Stimulated activated effector memory CD8-positive, alpha-beta T cell treated with anti-CD3 and anti-CD28 coated beads, Interleukin-12 subunit alpha, Interleukin-12 subunit beta, amount 100 ng/mL, for 72 hours (primary cell): Measurements from ENCODE around the gene SCARB2.

Experiments
- ATAC-seq: fragments of 150-1000 bp; cut with Tn5 transposase; 2 replicates; pipeline ENCODE4 v1.10.0; 2021
- DNase-seq, 2 donors: peaks; one replicate each; pipeline ENCODE4 v3.0.0; 2021 to 2022; ENCODE audit warnings: low spot score in 2 of 2
- H3K27ac Mint-ChIP-seq: one replicate; pipeline ENCODE4 v1.8.0; 2022; ENCODE audit warnings: mild to moderate bottlenecking, mixed read lengths
- H3K36me3 Mint-ChIP-seq: one replicate; pipeline ENCODE4 v1.8.0; 2022; ENCODE audit warnings: mild to moderate bottlenecking, mixed read lengths
- H3K4me1 Mint-ChIP-seq: one replicate; pipeline ENCODE4 v1.8.0; 2022; ENCODE audit warnings: mixed read lengths
- H3K4me3 Mint-ChIP-seq: one replicate; pipeline ENCODE4 v1.8.0; 2022; ENCODE audit warnings: mild to moderate bottlenecking, mixed read lengths
- H3K9me3 Mint-ChIP-seq: one replicate; pipeline ENCODE4 v1.8.0; 2022; ENCODE audit warnings: mixed read lengths

Gene SCARB2

DNA sequence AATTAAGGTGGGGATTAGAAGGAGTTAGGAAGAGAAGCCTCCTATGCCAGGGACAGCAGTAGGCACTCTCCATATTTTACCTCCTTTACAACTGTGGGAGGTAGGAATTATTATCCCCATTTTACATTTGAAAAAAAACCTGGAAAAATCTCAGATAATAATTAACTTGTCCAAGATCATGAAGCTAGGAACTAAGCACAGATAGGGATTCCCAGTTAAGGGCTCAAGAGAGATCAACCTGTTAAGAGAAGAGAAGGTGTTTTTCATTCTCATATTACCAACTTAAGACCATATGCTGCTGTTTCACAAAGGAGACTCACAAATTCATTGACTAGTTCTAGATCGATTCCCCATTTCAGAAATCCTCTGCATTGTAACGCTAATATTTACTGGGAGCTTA lies 21.8 kb upstream of the SCARB2 start:
- Mint-ChIP-seq H3K4me3 (no peak overlapping the region), H3K9me3 (peaks cover 8% of the 10 kb centered on the region), H3K4me1 (no peaks in the 10 kb centered on the region), H3K27ac (no peak overlapping the region), H3K36me3 (no peaks in the 10 kb centered on the region)
- DNase-seq = no peak
- ATAC-seq = no peak

DNA sequence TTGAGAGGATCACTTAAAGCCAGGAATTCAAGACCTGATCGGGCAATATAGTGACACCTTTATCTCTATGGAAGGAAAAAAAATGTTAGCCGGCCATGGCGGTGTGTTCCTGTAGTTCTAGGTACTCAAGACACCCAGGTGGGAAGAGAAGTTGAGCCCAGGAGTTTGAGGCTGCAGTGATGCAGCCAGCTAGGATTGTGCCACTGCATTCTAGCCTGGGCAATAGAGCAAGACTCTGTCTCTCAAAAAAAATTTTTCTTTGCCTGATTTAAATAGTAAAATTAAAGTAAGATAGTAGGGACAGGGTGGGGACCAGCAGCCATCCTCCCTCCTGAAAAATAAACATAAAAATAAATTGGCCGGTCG lies 21.0 kb upstream of the SCARB2 start:
- Mint-ChIP-seq H3K9me3 (peaks cover 5% of the 10 kb centered on the region), H3K27ac (no peak overlapping the region), H3K36me3 (no peaks in the 10 kb centered on the region), H3K4me1 (no peaks in the 10 kb centered on the region), H3K4me3 (no peak overlapping the region)
- ATAC-seq = no peak
- DNase-seq = no peak

DNA sequence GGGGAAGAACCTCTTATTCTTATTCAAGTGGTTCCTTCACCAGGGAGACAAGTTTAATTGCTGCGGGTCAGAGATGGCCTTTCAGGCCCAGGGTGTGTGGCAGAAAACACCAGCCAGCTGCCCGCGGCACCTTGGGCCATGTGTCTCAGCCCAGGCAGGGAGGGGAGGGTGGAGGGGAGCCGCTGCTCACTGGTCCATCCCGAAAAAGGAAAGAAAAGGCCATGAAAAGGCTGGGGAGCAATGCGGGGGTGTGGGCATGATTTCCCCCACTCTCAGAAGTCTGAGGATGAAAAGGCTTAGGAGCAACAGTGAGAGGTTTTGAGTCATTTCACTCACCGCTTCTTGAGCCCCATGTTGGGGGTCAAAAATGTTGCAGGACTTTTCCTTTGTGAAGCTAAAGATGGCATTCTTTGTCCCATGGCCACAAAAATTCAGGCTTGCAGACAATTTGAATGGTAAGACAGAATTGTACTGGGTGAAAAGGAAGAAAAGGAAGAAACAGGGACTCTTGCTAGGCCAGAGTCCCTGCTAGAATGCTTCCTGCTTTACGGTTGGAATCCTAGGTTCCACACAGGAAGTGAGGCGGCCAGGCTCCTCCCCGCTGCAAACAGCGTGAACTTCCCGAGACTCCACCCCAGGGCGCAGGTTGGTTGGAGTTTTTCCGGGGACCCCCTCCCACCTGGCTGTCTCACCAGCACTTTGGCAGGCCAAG lies 20.5 kb upstream of the SCARB2 start:
- H3K4me1 Mint-ChIP-seq = no peaks in the 10 kb centered on the region
- H3K4me3 Mint-ChIP-seq = no peak overlapping the region
- DNase-seq (no peak), ATAC-seq (no peak)
- no peaks in the 10 kb centered on the region for H3K36me3 Mint-ChIP-seq
- H3K27ac Mint-ChIP-seq = no peak overlapping the region
- H3K9me3 Mint-ChIP-seq = peaks cover 9% of the 10 kb centered on the region

DNA sequence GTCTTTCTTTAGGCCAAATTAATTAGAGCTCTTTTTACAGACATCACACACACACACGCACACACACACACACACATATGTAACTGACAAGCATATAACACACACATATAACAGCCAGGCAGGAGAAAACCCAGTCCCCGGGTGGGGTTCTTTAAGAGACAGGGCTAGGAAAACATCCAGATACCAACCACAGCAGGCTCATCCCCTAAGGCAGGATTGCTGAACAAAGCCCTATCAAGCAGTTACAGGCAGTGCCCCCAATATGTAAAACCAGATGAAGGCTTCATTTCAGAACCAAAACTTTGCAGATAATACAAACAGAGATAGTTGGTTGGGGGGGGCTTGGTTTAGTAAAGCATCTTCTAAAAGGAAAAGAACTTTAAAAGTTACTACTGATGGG lies 19.9 kb upstream of the SCARB2 start:
- H3K4me1 Mint-ChIP-seq = no peaks in the 10 kb centered on the region
- H3K27ac Mint-ChIP-seq = no peak overlapping the region
- no peaks in the 10 kb centered on the region for H3K36me3 Mint-ChIP-seq
- DNase-seq (no peak), ATAC-seq (no peak)
- peaks cover 13% of the 10 kb centered on the region for H3K9me3 Mint-ChIP-seq
- H3K4me3 Mint-ChIP-seq = no peak overlapping the region

DNA sequence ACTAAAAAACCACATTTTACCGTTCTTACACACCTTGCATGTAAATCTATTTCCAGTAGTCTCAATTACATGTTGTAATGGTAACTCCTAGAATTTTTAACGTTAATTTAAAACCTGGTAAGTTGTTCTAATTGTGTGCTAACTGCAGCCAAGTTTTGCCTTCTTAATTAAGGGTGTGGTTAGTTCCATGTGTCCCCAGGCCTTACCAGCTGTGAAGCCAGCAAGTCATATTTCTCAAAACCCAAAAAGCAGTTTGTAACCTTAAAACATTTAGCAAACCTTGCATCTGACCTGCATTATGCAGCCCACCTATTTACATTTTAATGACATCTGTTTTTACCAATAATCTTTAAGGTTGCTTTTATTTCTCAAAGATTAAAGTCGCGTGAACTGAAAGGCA lies 19.5 kb upstream of the SCARB2 start:
- Mint-ChIP-seq H3K4me3 (no peak overlapping the region), H3K9me3 (peaks cover 13% of the 10 kb centered on the region), H3K36me3 (no peaks in the 10 kb centered on the region), H3K4me1 (no peaks in the 10 kb centered on the region), H3K27ac (no peak overlapping the region)
- ATAC-seq (no peak), DNase-seq (no peak)

DNA sequence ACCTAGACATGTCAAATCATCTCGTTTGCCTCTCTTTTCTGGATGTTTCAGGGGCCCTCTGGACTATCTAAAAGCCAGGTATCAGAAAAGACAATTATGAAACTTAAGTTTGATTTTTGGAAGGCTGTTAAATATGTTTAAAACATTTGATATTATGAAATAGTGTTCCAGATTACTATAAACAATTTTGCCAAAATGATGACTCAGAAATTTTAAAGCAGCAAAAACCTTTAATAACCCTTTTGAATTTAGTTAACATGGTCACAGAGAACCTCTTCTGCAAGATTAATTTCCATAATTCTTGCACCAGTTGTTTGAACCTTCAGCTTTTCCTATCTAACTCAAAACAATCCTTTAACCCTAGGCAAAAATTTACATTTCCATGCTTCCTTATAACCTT lies 19.1 kb upstream of the SCARB2 start:
- Mint-ChIP-seq H3K4me1 (no peaks in the 10 kb centered on the region), H3K4me3 (no peak overlapping the region), H3K27ac (no peak overlapping the region), H3K9me3 (peaks cover 11% of the 10 kb centered on the region), H3K36me3 (no peaks in the 10 kb centered on the region)
- DNase-seq (no peak), ATAC-seq (no peak)

DNA sequence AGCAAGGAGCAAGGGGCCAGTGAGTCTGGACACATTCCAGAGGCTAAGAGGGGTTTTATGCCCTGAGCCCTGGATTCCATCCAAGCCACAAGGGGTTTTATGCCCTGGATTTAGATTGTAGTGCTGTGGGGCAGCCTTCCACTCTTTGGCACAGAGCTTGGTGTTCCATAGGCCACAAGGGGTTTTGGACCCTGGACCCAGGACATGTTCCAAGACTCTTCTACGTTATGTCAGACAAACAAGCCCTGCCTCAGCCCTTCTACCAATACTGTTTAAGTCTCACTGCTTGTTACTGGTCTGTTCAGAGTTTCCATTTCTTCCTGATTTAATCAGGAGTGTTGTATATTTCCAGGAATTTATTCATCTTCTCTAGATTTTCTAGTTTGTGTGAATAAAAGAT lies 12.8 kb upstream of the SCARB2 start:
- no peak overlapping the region for H3K4me3 Mint-ChIP-seq
- peaks cover 8% of the 10 kb centered on the region for H3K9me3 Mint-ChIP-seq
- no peaks in the 10 kb centered on the region for H3K4me1 Mint-ChIP-seq
- no peak overlapping the region for H3K27ac Mint-ChIP-seq
- DNase-seq (no peak), ATAC-seq (no peak)
- no peaks in the 10 kb centered on the region for H3K36me3 Mint-ChIP-seq

DNA sequence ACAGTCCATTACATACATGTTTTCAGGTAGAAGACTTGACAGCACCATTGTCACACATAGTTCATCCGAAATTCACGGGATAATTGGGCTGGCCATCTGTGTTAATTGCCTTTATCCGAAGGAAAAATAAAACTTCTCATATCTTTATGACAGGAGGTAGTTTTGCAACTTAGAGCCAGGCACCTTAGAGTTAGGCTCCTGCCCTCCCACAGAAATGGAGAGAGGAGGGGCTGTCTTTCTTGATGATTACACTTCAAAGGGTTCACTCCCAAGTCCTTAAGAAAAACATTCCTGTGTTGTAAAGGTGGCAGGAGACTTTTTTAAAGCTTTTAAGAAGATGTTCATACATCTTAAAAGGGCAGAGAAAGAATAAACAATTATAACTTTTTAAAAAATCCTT lies 10.5 kb upstream of the SCARB2 start:
- Mint-ChIP-seq H3K27ac (no peak overlapping the region), H3K4me1 (peaks cover 5% of the 10 kb centered on the region), H3K9me3 (peaks cover 5% of the 10 kb centered on the region), H3K36me3 (no peaks in the 10 kb centered on the region), H3K4me3 (no peak overlapping the region)
- DNase-seq = no peak
- no peak for ATAC-seq

DNA sequence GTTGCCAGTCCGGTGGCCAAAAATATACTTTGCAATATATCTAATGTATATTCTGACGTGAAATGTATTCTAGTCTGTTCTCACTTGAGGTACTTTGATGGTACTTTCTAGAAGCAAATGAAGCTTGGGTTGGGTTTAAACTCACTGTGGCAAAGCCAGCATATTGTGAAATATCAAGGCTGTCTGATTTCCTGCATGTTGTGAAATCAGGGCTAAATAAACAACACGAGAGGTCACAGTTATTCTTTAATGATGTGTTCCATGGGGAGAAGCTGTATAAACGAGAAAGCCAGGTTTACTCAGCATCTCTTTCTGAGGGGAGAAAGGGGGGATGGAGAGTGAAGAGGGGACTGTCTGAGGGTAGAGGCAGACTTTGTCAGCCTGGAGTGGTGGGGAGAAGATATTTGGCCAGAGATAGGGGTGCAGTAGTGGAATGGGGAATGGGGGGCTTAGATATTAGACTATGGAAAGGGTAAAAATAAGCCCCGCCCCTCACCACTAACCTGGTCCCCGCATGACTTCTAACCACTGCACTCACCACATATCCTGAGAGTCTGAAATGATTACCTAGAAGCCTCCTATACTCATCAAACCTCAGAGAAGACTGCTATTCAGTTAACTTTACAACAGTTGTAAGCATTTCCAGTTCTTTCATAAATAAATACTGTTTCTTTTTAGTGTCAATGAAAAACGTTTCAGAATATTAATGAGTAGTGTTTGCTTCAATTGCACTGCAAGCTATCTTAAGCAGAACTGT lies 5.9 kb upstream of the SCARB2 start:
- ATAC-seq (peak; percentile 36), DNase-seq (no peak)
- H3K4me1 Mint-ChIP-seq = peaks cover 11% of the 10 kb centered on the region
- no peaks in the 10 kb centered on the region for H3K36me3 Mint-ChIP-seq
- H3K9me3 Mint-ChIP-seq = no peaks in the 10 kb centered on the region
- no peak overlapping the region for H3K4me3 Mint-ChIP-seq
- H3K27ac Mint-ChIP-seq = peak overlapping the region; percentile 37

DNA sequence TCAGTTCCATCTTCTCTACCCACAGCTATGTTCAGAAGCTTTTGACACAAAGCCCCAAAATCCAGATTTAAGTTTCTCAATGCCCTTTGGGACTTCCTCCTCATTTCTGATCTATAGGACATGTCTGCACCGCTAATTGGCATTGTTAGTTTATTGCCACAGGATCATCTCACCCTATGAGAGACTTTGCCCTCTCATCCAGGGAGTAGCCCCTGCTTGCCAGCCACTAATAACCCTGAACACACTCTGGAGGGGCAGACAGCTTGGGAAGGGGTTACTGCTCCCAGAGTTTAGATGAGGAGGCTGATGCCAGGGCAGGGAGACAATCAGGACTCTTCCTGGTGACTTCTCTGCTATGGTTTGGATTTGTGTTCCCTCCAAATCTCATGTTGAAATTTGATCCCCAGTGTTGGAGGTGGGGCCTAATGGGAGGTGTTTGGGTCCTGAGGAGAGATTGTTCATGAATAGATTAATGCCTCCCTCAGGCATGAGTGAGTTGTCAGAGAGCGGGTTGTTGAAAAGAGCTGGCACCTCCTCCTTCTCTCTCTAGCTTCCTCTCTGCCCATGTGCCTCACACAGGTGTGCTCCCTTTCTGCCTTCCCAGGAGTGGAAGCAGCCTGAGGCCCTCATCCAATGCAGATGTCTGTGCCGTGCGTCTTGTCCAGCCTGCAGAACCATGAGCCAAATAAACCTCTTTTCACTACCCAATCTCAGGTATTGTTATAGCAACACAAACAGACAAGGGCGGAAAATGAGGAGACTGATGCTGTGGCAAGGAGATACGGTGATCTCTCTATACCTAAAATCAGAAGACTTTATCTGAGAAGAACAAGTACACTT lies 3.6 kb upstream of the SCARB2 start:
- H3K4me1 Mint-ChIP-seq = peaks cover 27% of the 10 kb centered on the region
- H3K36me3 Mint-ChIP-seq = no peaks in the 10 kb centered on the region
- no peak overlapping the region for H3K4me3 Mint-ChIP-seq
- DNase-seq (no peak), ATAC-seq (no peak)
- no peaks in the 10 kb centered on the region for H3K9me3 Mint-ChIP-seq
- H3K27ac Mint-ChIP-seq = peak overlapping the region; percentile 18

DNA sequence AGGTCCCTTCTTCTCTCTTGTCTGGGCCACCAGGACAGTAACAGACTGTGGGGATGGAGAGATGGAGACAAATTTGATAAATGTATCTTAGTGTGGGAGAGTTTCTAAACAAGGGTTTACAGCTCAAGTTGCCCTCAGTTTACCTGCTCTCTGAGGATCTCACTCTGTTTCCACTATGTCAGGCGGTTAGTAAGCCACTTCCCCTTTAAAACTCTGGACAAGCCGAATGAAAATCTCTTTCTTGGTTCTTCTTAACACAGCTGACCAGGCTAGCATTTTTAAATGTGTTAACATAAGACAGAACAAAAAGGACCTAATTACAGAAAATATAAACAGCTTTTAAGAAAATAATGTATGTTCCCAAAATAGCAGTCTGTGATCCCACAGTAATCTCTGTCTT lies 2.9 kb upstream of the SCARB2 start:
- DNase-seq (no peak), ATAC-seq (no peak)
- H3K9me3 Mint-ChIP-seq = no peaks in the 10 kb centered on the region
- no peaks in the 10 kb centered on the region for H3K36me3 Mint-ChIP-seq
- H3K4me3 Mint-ChIP-seq = no peak overlapping the region
- peaks cover 32% of the 10 kb centered on the region for H3K4me1 Mint-ChIP-seq
- peak overlapping the region; percentile 18 for H3K27ac Mint-ChIP-seq

DNA sequence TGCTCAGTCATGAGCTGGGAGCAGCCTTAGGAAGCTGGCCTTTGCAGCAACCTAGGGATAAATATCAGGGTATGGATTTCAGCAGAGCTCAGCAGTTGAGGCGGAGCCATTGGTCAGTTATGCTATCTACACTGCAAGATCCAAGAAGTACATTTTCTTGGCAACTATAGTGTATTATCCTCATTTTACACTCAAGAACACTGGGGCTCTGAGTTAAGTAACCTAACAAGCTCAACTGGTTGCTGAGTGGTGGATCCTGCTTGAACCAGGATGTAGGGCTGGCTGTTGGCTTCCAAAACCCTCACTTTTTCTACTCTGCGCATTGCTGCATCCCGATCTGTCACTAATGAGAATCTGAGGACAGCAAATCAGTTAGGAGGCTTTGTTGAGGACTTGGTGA lies 1.5 kb upstream of the SCARB2 start:
- H3K4me1 Mint-ChIP-seq = peaks cover 36% of the 10 kb centered on the region
- DNase-seq (no peak), ATAC-seq (no peak)
- no peaks in the 10 kb centered on the region for H3K36me3 Mint-ChIP-seq
- peak overlapping the region; percentile 76 for H3K4me3 Mint-ChIP-seq
- no peaks in the 10 kb centered on the region for H3K9me3 Mint-ChIP-seq
- H3K27ac Mint-ChIP-seq = peak overlapping the region; percentile 79

DNA sequence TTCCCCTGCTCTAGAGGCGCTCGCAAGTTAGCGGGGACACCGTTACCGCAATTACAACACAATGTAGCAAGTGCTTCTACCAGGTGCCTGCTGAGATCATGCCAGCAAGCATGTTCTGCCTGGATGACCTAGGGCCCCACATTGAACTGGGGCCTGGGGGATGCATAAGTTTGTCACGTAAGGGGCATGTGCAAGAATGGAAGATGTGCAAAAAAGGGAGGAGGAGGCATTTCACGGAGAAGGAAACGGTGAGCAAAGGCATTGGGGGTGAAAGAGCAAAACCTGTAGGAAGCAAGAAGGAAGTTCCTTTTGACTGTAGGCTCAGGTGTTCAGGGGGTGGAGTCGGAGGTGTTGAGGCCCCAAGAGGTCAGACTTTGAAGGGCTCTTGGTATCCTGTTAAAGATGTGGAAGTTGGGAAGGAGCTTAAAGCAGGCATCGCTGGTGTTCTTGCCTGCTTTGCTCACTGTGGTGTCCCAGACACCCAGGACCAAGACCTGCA lies 602 bp upstream of the SCARB2 start:
- no peaks in the 10 kb centered on the region for H3K9me3 Mint-ChIP-seq

DNA sequence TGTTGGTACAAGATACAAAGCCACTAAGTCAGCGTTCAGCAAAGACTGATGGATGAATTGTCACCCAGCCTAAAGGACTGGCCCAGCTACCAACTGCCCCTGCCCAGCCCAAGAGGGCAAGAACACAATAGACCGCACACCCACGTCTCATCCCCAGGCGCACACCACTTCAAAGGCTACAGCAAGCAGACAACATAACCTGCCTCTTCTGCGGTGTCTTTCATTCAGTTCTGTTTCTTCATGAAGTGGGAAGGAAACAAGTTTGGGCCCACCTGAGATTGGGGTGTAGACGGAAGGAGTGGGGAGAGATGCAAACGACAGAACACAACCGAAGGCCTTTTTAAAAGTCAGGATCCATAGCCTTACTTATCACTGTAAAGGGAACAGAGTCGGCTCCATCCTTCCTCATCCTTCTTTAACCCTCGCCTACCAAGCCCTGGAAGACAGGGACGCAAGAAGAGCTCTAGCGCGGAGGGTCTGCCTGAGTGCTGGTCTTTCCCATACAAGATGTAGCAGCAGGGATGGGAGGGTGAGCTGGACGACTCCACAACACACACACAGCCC lies 691 bp downstream of the SCARB2 start:
- peak; percentile 6 for ATAC-seq
- Mint-ChIP-seq H3K4me1 (peaks cover 40% of the 10 kb centered on the region), H3K4me3 (peak overlapping the region; percentile 76), H3K36me3 (no peaks in the 10 kb centered on the region), H3K9me3 (no peaks in the 10 kb centered on the region), H3K27ac (peak overlapping the region; percentile 79)
- DNase-seq = no peak

More for the DNA sequence above, 602 bp upstream of the SCARB2 start:
- no peaks in the 10 kb centered on the region for H3K36me3 Mint-ChIP-seq
- H3K4me3 Mint-ChIP-seq = peak overlapping the region; percentile 76
- no peak for DNase-seq
- no peak for ATAC-seq
- peaks cover 31% of the 10 kb centered on the region for H3K4me1 Mint-ChIP-seq
- H3K27ac Mint-ChIP-seq = peak overlapping the region; percentile 79
